ENCODE results near the gene RAI14. TPM values are rescaled to one million over a fixed set of nuclear protein-coding genes. Genes with fewer than 3 reads are reported as not detected.
A peak's percentile ranks its signal among the peaks of the same experiment; 100 is the strongest.

RAI14 gene
- polyA plus RNA-seq, 6 donors from 2014 or later, result 0.08 to 2.4 (median 1.2) TPM; not detected in 2

- peaks cover 0 to 9% (median 2%) of the 10 kb centered on the region in 7 donors for H3K9me3 Mint-ChIP-seq
- peaks cover 6 to 12% (median 6%) of the 10 kb centered on the region in 3 donors for H3K27me3 Mint-ChIP-seq
- H3K4me1 Mint-ChIP-seq, result no peaks in the 10 kb centered on the region
- DNase-seq (no peak), ATAC-seq (ENCODE audit: low read depth in 2 of 2) (no peak)
- H3K27ac Mint-ChIP-seq, result no peak overlapping the region
- no peak overlapping the region for H3K4me3 Mint-ChIP-seq
- peaks cover 0 to 7% of the 10 kb centered on the region in 2 donors for H3K36me3 Mint-ChIP-seq
These were observed 135.7 kb downstream of the RAI14 start for GRCh38 chr5:34791761-34792244.

DNA sequence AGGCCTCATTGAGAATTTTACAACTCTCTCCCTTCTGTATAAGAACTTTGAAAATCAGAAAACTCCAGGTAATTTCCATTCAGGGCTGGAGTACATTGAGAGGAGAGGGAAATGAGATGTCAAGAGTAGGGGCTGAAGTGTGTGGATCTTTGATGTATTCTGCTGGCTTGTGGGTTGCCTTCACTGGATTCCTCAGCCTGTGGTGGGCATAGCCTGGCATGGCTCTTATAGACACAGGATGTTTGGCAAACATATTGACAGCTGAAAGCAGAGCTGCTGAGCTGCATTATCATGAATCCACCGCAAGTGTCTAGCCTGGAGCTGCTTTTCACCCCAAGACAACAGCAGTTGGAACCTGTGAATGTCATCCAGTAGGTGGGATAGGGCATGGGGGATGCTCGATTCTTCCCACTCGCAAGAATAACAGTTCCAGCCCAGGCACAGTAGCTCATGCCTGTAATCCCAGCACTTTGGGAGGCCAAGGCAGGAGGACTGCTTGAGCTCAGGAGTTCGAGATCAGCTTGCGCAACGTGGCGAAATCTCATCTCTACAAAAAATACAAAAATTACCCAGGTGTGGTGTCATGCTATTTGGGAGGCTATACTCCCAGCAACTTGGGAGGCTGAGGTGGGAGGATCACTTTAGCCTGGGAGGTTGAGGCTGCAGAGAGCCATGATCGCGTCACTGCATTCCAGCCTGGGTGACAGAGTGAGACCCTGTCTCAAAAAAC, 146.9 kb downstream of the RAI14 start:
- Mint-ChIP-seq H3K4me1 (no peaks in the 10 kb centered on the region), H3K4me3 (no peak overlapping the region), H3K36me3 (no peaks in the 10 kb centered on the region), H3K27me3 (peaks cover 0 to 9% (median 0%) of the 10 kb centered on the region in 3 donors), H3K27ac (no peak overlapping the region), H3K9me3 (no peaks in the 10 kb centered on the region)
- ATAC-seq (ENCODE audit: low read depth in 2 of 2) (no peak), DNase-seq (no peak)

- H3K27me3 Mint-ChIP-seq, result peaks cover 0 to 9% (median 0%) of the 10 kb centered on the region in 3 donors
- H3K4me3 Mint-ChIP-seq, result no peak overlapping the region
- ATAC-seq (ENCODE audit: low read depth in 2 of 2) (no peak), DNase-seq (no peak)
- no peak overlapping the region for H3K27ac Mint-ChIP-seq
- H3K36me3 Mint-ChIP-seq, result no peaks in the 10 kb centered on the region
- no peaks in the 10 kb centered on the region for H3K4me1 Mint-ChIP-seq
- H3K9me3 Mint-ChIP-seq, result no peaks in the 10 kb centered on the region
These were observed 148.0 kb downstream of the RAI14 start for GRCh38 chr5:34803974-34804732.

- no peak overlapping the region for H3K27ac Mint-ChIP-seq
- no peaks in the 10 kb centered on the region for H3K9me3 Mint-ChIP-seq
- no peaks in the 10 kb centered on the region for H3K36me3 Mint-ChIP-seq
- no peak overlapping the region for H3K4me3 Mint-ChIP-seq
- ATAC-seq (ENCODE audit: low read depth in 2 of 2) (no peak), DNase-seq (no peak)
- peaks cover 0 to 9% (median 0%) of the 10 kb centered on the region in 3 donors for H3K27me3 Mint-ChIP-seq
- H3K4me1 Mint-ChIP-seq, result no peaks in the 10 kb centered on the region
These were observed 148.8 kb downstream of the RAI14 start for GRCh38 chr5:34804913-34805312.

GRCh38 chr5:34806532-34806931, 150.4 kb downstream of the RAI14 start:
- no peak overlapping the region for H3K4me3 Mint-ChIP-seq
- ATAC-seq (ENCODE audit: low read depth in 2 of 2), result no peak

GRCh38 chr5:34811706-34812105, 155.6 kb downstream of the RAI14 start:
- H3K9me3 Mint-ChIP-seq, result no peaks in the 10 kb centered on the region
- no peak for DNase-seq
- H3K36me3 Mint-ChIP-seq, result no peaks in the 10 kb centered on the region
- H3K27ac Mint-ChIP-seq, result no peak overlapping the region
- no peaks in the 10 kb centered on the region for H3K27me3 Mint-ChIP-seq
- no peak overlapping the region for H3K4me3 Mint-ChIP-seq
- no peaks in the 10 kb centered on the region for H3K4me1 Mint-ChIP-seq
- ATAC-seq (ENCODE audit: low read depth in 2 of 2), result no peak

More at GRCh38 chr5:34806532-34806931, 150.4 kb downstream of the RAI14 start:
- no peaks in the 10 kb centered on the region for H3K36me3 Mint-ChIP-seq
- H3K4me1 Mint-ChIP-seq, result no peaks in the 10 kb centered on the region
- no peak for DNase-seq
- H3K27me3 Mint-ChIP-seq, result peaks cover 0 to 9% (median 0%) of the 10 kb centered on the region in 3 donors
- no peak overlapping the region for H3K27ac Mint-ChIP-seq
- H3K9me3 Mint-ChIP-seq, result no peaks in the 10 kb centered on the region

DNA sequence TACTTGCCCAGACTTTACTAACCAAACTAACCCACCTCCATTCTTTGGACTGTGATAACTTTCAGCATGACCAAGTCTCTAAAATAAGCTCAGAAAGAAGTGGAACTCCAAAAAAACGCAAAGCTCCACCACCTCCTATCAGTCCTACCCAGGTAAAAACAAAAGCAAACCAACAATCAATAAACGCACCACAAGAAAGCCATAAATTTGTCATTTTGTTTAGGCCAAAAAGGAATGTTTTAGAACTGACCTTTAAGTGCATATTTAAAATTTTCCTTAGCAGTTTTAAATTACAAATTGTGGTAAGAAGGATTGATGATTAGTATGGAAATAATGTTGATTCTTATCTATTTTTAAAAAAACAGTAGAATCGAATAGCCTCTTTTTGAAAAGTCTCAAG, 157.4 kb downstream of the RAI14 start:
- Mint-ChIP-seq H3K27ac (no peak overlapping the region), H3K27me3 (no peaks in the 10 kb centered on the region), H3K4me3 (no peak overlapping the region), H3K9me3 (no peaks in the 10 kb centered on the region), H3K36me3 (no peaks in the 10 kb centered on the region), H3K4me1 (no peaks in the 10 kb centered on the region)
- DNase-seq (no peak), ATAC-seq (ENCODE audit: low read depth in 2 of 2) (no peak)

DNA sequence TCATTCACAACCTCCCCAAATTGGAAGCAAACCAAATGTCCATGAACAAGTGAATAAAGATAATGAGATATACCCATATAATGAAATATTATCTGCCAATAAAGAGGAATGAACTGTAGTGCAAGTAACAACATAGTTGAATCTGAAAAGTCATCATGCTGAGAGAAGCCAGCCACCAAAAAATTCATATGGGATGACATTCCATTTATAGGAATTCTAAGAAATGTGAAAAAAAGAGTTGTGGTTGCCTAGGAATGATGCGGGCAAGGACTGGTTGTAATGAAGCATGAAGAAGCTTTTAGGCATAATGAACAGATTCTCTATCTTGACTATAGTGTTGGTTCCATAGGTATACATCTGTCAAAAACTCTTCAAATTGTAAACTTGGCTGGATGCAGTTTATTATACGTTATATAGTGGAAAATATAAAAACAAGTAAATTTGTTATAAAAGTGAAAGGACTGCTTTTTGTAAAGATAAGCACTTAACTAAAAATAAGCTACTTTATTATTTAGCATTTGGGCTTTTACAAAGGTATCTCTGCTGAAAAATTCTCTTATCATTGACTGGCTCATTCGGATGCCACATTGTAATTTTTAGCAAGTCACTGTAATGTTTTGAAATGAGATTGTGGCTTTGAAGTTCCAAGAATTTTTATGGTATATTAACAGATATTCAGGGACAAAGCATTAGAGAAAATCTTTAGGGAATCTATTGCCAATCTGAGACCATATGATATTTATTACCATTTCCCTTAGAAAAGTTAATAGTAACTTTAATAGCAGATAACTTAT, 161.6 kb downstream of the RAI14 start:
- Mint-ChIP-seq H3K36me3 (no peaks in the 10 kb centered on the region), H3K4me1 (no peaks in the 10 kb centered on the region), H3K9me3 (no peaks in the 10 kb centered on the region), H3K27me3 (no peaks in the 10 kb centered on the region), H3K27ac (no peak overlapping the region), H3K4me3 (no peak overlapping the region)
- no peak for ATAC-seq (ENCODE audit: low read depth in 2 of 2)
- DNase-seq, result no peak

- ATAC-seq (ENCODE audit: low read depth in 2 of 2), result no peak
- Mint-ChIP-seq H3K9me3 (no peaks in the 10 kb centered on the region), H3K27me3 (peaks cover 0 to 8% (median 0%) of the 10 kb centered on the region in 3 donors), H3K36me3 (no peaks in the 10 kb centered on the region), H3K4me3 (no peak overlapping the region), H3K27ac (no peak overlapping the region), H3K4me1 (no peaks in the 10 kb centered on the region)
- DNase-seq, result no peak
These were observed 162.6 kb downstream of the RAI14 start for GRCh38 chr5:34818717-34819116.

GRCh38 chr5:34820593-34820992, 164.5 kb downstream of the RAI14 start:
- Mint-ChIP-seq H3K9me3 (no peaks in the 10 kb centered on the region), H3K27me3 (peaks cover 0 to 9% (median 5%) of the 10 kb centered on the region in 3 donors), H3K27ac (no peak overlapping the region), H3K4me3 (no peak overlapping the region), H3K36me3 (no peaks in the 10 kb centered on the region), H3K4me1 (no peaks in the 10 kb centered on the region)
- no peak for ATAC-seq (ENCODE audit: low read depth in 2 of 2)
- DNase-seq, result no peak

DNA sequence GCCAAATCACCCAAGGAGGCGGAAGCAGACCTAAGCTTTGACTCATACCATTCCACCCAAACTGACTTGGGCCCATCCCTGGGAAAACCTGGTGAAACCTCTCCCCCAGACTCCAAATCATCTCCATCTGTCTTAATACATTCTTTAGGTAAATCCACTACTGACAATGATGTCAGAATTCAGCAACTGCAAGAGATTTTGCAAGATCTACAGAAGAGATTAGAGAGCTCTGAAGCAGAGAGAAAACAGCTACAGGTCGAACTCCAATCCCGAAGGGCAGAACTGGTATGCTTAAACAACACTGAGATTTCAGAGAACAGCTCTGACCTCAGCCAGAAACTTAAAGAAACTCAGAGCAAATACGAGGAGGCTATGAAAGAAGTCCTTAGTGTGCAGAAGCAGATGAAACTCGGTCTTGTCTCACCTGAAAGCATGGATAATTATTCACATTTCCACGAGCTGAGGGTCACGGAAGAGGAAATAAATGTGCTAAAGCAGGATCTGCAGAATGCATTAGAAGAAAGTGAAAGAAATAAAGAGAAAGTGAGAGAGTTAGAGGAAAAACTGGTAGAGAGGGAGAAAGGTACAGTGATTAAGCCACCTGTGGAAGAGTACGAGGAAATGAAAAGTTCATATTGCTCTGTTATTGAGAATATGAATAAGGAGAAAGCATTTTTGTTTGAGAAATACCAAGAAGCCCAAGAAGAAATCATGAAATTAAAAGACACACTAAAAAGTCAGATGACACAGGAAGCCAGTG, 167.0 kb downstream of the RAI14 start:
- Mint-ChIP-seq H3K9me3 (no peaks in the 10 kb centered on the region), H3K27ac (peak overlapping the region in 1 of 6 donors; percentile 42), H3K4me1 (peaks cover 3 to 5% (median 4%) of the 10 kb centered on the region in 3 donors), H3K4me3 (no peak overlapping the region), H3K36me3 (no peaks in the 10 kb centered on the region), H3K27me3 (peaks cover 0 to 9% (median 5%) of the 10 kb centered on the region in 3 donors)
- ATAC-seq (ENCODE audit: low read depth in 2 of 2), result no peak
- DNase-seq, result no peak

GRCh38 chr5:34826347-34826746, 170.2 kb downstream of the RAI14 start:
- Mint-ChIP-seq H3K4me3 (no peak overlapping the region), H3K9me3 (no peaks in the 10 kb centered on the region), H3K36me3 (no peaks in the 10 kb centered on the region), H3K27me3 (peaks cover 0 to 9% (median 5%) of the 10 kb centered on the region in 3 donors), H3K4me1 (peaks cover 7 to 11% (median 9%) of the 10 kb centered on the region in 3 donors), H3K27ac (peak overlapping the region in 1 of 6 donors; percentile 13)
- ATAC-seq (ENCODE audit: low read depth in 2 of 2), result no peak
- no peak for DNase-seq

Measured in naive B cell (primary cell).